ENCODE measurements around the gene ADGRG7. TPM values are rescaled to one million over a fixed set of nuclear protein-coding genes. Genes with fewer than 3 reads are reported as not detected.

The ADGRG7 gene
- total RNA-seq, 1 donor from 2014 or later = not detected

GRCh38 chr3:100586832-100587231 lies 22.6 kb upstream of the ADGRG7 start:
- no peak for DNase-seq (ENCODE audit: extremely low spot score, unreplicated experiment)
- H3K4me1 Mint-ChIP-seq (ENCODE audit: unreplicated experiment) = peaks cover 14% of the 10 kb centered on the region
- no peak for TF ChIP-seq CTCF (IDR thresholded peaks at IDR 0.05)
- H3K36me3 Mint-ChIP-seq (ENCODE audit: unreplicated experiment) = peaks cover 5% of the 10 kb centered on the region
- no peak overlapping the region for H3K4me3 Mint-ChIP-seq (ENCODE audit: unreplicated experiment)
- H3K9me3 Mint-ChIP-seq (ENCODE audit: unreplicated experiment) = peaks cover 12% of the 10 kb centered on the region
- no peaks in the 10 kb centered on the region for H3K27me3 Mint-ChIP-seq (ENCODE audit: unreplicated experiment)
- no peak overlapping the region for H3K27ac Mint-ChIP-seq (ENCODE audit: unreplicated experiment)

- H3K4me3 Mint-ChIP-seq (ENCODE audit: unreplicated experiment) = no peak overlapping the region
- H3K36me3 Mint-ChIP-seq (ENCODE audit: unreplicated experiment) = peaks cover 5% of the 10 kb centered on the region
- TF ChIP-seq CTCF (IDR thresholded peaks at IDR 0.05) = no peak
Observed at GRCh38 chr3:100588251-100588650, 21.1 kb upstream of the ADGRG7 start.

GRCh38 chr3:100590114-100590839 lies 19.1 kb upstream of the ADGRG7 start:
- Mint-ChIP-seq H3K27ac (ENCODE audit: unreplicated experiment) (no peak overlapping the region), H3K36me3 (ENCODE audit: unreplicated experiment) (no peaks in the 10 kb centered on the region), H3K4me1 (ENCODE audit: unreplicated experiment) (peaks cover 3% of the 10 kb centered on the region), H3K27me3 (ENCODE audit: unreplicated experiment) (peaks cover 17% of the 10 kb centered on the region), H3K9me3 (ENCODE audit: unreplicated experiment) (peaks cover 4% of the 10 kb centered on the region), H3K4me3 (ENCODE audit: unreplicated experiment) (peak overlapping the region; percentile 61)
- TF ChIP-seq CTCF (IDR thresholded peaks at IDR 0.05) = peak; percentile 93
- DNase-seq (ENCODE audit: extremely low spot score, unreplicated experiment) = no peak

More at GRCh38 chr3:100588251-100588650, 21.1 kb upstream of the ADGRG7 start:
- peaks cover 8% of the 10 kb centered on the region for H3K9me3 Mint-ChIP-seq (ENCODE audit: unreplicated experiment)
- DNase-seq (ENCODE audit: extremely low spot score, unreplicated experiment) = no peak
- H3K27me3 Mint-ChIP-seq (ENCODE audit: unreplicated experiment) = peaks cover 2% of the 10 kb centered on the region
- H3K4me1 Mint-ChIP-seq (ENCODE audit: unreplicated experiment) = peaks cover 3% of the 10 kb centered on the region
- no peak overlapping the region for H3K27ac Mint-ChIP-seq (ENCODE audit: unreplicated experiment)

GRCh38 chr3:100590840-100591147 lies 18.6 kb upstream of the ADGRG7 start:
- Mint-ChIP-seq H3K27ac (ENCODE audit: unreplicated experiment) (no peak overlapping the region), H3K27me3 (ENCODE audit: unreplicated experiment) (peaks cover 22% of the 10 kb centered on the region), H3K36me3 (ENCODE audit: unreplicated experiment) (no peaks in the 10 kb centered on the region), H3K4me1 (ENCODE audit: unreplicated experiment) (peaks cover 3% of the 10 kb centered on the region), H3K9me3 (ENCODE audit: unreplicated experiment) (peaks cover 1% of the 10 kb centered on the region), H3K4me3 (ENCODE audit: unreplicated experiment) (no peak overlapping the region)
- no peak for DNase-seq (ENCODE audit: extremely low spot score, unreplicated experiment)
- TF ChIP-seq CTCF (IDR thresholded peaks at IDR 0.05) = peak; percentile 5

- H3K27me3 Mint-ChIP-seq (ENCODE audit: unreplicated experiment) = peaks cover 28% of the 10 kb centered on the region
- H3K9me3 Mint-ChIP-seq (ENCODE audit: unreplicated experiment) = no peaks in the 10 kb centered on the region
- no peak overlapping the region for H3K27ac Mint-ChIP-seq (ENCODE audit: unreplicated experiment)
- H3K4me3 Mint-ChIP-seq (ENCODE audit: unreplicated experiment) = no peak overlapping the region
- no peaks in the 10 kb centered on the region for H3K36me3 Mint-ChIP-seq (ENCODE audit: unreplicated experiment)
- no peak for TF ChIP-seq CTCF (IDR thresholded peaks at IDR 0.05)
- peaks cover 3% of the 10 kb centered on the region for H3K4me1 Mint-ChIP-seq (ENCODE audit: unreplicated experiment)
- no peak for DNase-seq (ENCODE audit: extremely low spot score, unreplicated experiment)
Observed at GRCh38 chr3:100591411-100591810, 18.0 kb upstream of the ADGRG7 start.

Measured in osteocyte (in vitro differentiated cells).